ENCODE data around the gene KLHL7.

- no peak for TF ChIP-seq CTCF (IDR thresholded peaks at IDR 0.05; ENCODE audit: low read depth, low read length)
- TF ChIP-seq POLR2A (IDR thresholded peaks at IDR 0.05; ENCODE audit: extremely low read depth, insufficient read length), result no peak
Observed at GRCh38 chr7:23168111-23168885, 62.7 kb downstream of the KLHL7 start.

All from NB4 (cell line).